GM23338 (cell line): ENCODE measurements around the gene DIP2C. TPM values are rescaled to one million over a fixed set of nuclear protein-coding genes. Genes with fewer than 3 reads are reported as not detected.

Source experiments
- ATAC-seq: fragments of 200-7000 bp; cut with Tn5 transposase; 3 replicates; pipeline ENCODE4 v1.9.1; 2020
- DNase-seq: peaks from one replicate; pipeline ENCODE4 v3.0.0-alpha.2; 2015; ENCODE audit warnings: low spot score
- H2AFZ ChIP-seq: fragments of 200-600 bp; sonication (generic); 2 replicates; pipeline ENCODE4 v1.8.0; 2016; ENCODE audit warnings: antibody characterized with exemption, mild to moderate bottlenecking, moderate library complexity
- H3F3A ChIP-seq: fragments of 200-600 bp; sonication (generic); replicated peaks from 2 replicates; pipeline ENCODE4 v1.8.0; 2017; ENCODE audit warnings: antibody characterized with exemption, mixed run types, low read depth
- H3K27ac ChIP-seq: fragments of 200-600 bp; sonication (generic); 2 replicates; pipeline ENCODE4 v1.6.1; 2016; ENCODE audit warnings: low read depth
- H3K27me3 ChIP-seq: fragments of 200-600 bp; sonication (generic); 2 replicates; pipeline ENCODE4 v1.8.0; 2016; ENCODE audit warnings: mild to moderate bottlenecking, mixed run types, moderate library complexity; ENCODE audit not compliant: insufficient read depth
- H3K36me3 ChIP-seq: fragments of 200-600 bp; sonication (generic); 2 replicates; pipeline ENCODE4 v1.8.0; 2016; ENCODE audit warnings: mild to moderate bottlenecking; ENCODE audit not compliant: insufficient read depth
- H3K4me1 ChIP-seq: fragments of 200-600 bp; sonication (generic); 2 replicates; pipeline ENCODE4 v1.8.0; 2016; ENCODE audit warnings: mild to moderate bottlenecking, moderate library complexity; ENCODE audit not compliant: insufficient read depth
- H3K4me2 ChIP-seq: fragments of 200-600 bp; sonication (generic); 2 replicates; pipeline ENCODE4 v1.7.1; 2017; ENCODE audit warnings: mixed run types
- H3K4me3 ChIP-seq: fragments of 200-600 bp; sonication (generic); 2 replicates; pipeline ENCODE4 v1.6.1; 2016; ENCODE audit warnings: mixed run types
- H3K79me2 ChIP-seq: fragments of 200-600 bp; sonication (generic); replicated peaks from 2 replicates; pipeline ENCODE4 v1.8.0; 2017; ENCODE audit warnings: mild to moderate bottlenecking; ENCODE audit not compliant: insufficient read depth
- H3K9me2 ChIP-seq: fragments of 200-600 bp; sonication (generic); 2 replicates; pipeline ENCODE4 v1.8.0; 2017; ENCODE audit not compliant: insufficient read depth
- H4K20me1 ChIP-seq: fragments of 200-600 bp; sonication (generic); replicated peaks from 2 replicates; pipeline ENCODE4 v1.8.0; 2017; ENCODE audit warnings: mild to moderate bottlenecking; ENCODE audit not compliant: insufficient read depth
- H3K27ac Mint-ChIP-seq: 2 replicates; pipeline ENCODE4 v1.8.0; 2020; ENCODE audit warnings: inconsistent platforms, mild to moderate bottlenecking, moderate library complexity, mixed read lengths
- H3K27me3 Mint-ChIP-seq: 3 replicates; pipeline ENCODE4 v1.8.0; 2022; ENCODE audit warnings: low read depth, mild to moderate bottlenecking, moderate library complexity, mixed read lengths, inconsistent platforms; ENCODE audit not compliant: insufficient read depth, poor library complexity
- H3K36me3 Mint-ChIP-seq: 3 replicates; pipeline ENCODE4 v1.8.0; 2021; ENCODE audit warnings: low read depth, mild to moderate bottlenecking, inconsistent platforms, moderate library complexity, mixed read lengths
- H3K4me1 Mint-ChIP-seq: 3 replicates; pipeline ENCODE4 v1.8.0; 2020; ENCODE audit warnings: mild to moderate bottlenecking, inconsistent platforms, mixed read lengths
- H3K4me3 Mint-ChIP-seq: 3 replicates; pipeline ENCODE4 v1.8.0; 2021; ENCODE audit warnings: moderate library complexity, mild to moderate bottlenecking, inconsistent platforms, mixed read lengths
- H3K9me3 Mint-ChIP-seq: 3 replicates; pipeline ENCODE4 v1.8.0; 2020; ENCODE audit warnings: moderate library complexity, mild to moderate bottlenecking, inconsistent platforms, mixed read lengths
- CREB1 ChIP-seq: fragments of 250-450 bp; sonication (Bioruptor Pico); IDR thresholded peaks from 2 replicates; pipeline ENCODE4 v1.5.0; 2020; ENCODE audit warnings: low read depth, mild to moderate bottlenecking, moderate library complexity
- ETS1 ChIP-seq: IDR thresholded peaks from 2 replicates; pipeline ENCODE4 v1.6.1; 2016; ENCODE audit warnings: antibody characterized with exemption
- EZH2phosphoT487 ChIP-seq: fragments of 200-600 bp; sonication (generic); IDR thresholded peaks from one replicate; pipeline ENCODE4 v1.8.1; 2018; ENCODE audit warnings: antibody characterized with exemption; ENCODE audit not compliant: unreplicated experiment
- JUNB ChIP-seq: IDR thresholded peaks from one replicate; pipeline ENCODE4 v1.6.1; 2016; ENCODE audit warnings: antibody characterized with exemption; ENCODE audit not compliant: unreplicated experiment
- POLR2AphosphoS5 ChIP-seq: IDR thresholded peaks from 2 replicates; pipeline ENCODE4 v1.6.1; 2016; ENCODE audit warnings: antibody characterized with exemption, low read depth
- REST ChIP-seq: IDR thresholded peaks from one replicate; pipeline ENCODE4 v1.6.1; 2018; ENCODE audit warnings: antibody characterized with exemption; ENCODE audit not compliant: unreplicated experiment
- STAT1 ChIP-seq: IDR thresholded peaks from one replicate; pipeline ENCODE4 v1.6.1; 2016; ENCODE audit warnings: antibody characterized with exemption; ENCODE audit not compliant: unreplicated experiment
- polyA plus RNA-seq: library from polyadenylated mRNA; unstranded; fragments of >200 nt; fragmentation: Nextera tagmentation; extraction: Ambion mirVana; gene quantifications from 2 replicates; pipeline ENCODE4 v1.2.1, GENCODE V29; 2016
- total RNA-seq: library from RNA; depleted of rRNA; stranded (reverse); fragments of >200 nt; shearing (Covaris generic); gene quantifications from 2 replicates; pipeline ENCODE4 v1.2.3, GENCODE V29; 2014
- TF ChIP-seq, protein P1 (sequence below), 2 experiments: fragments of 200-600 bp in 1 of 2; sonication (generic) in 1 of 2; conservative IDR thresholded peaks; 2 replicates each; pipeline versions ENCODE4 v1.5.1 to v1.6.1; 2016 to 2017; ENCODE audit warnings: antibody characterized with exemption in 2 of 2, low read depth in 2 of 2, mild to moderate bottlenecking in 2 of 2, moderate library complexity in 1 of 2

The DIP2C gene
- total and polyA plus RNA-seq, 2 experiments from 2014 or later, result 5.1 to 7.7 TPM

- no peak for TF ChIP-seq REST
These were observed 307.7 kb downstream of the DIP2C start (continued) for GRCh38 chr10:381805-382204.

DNA sequence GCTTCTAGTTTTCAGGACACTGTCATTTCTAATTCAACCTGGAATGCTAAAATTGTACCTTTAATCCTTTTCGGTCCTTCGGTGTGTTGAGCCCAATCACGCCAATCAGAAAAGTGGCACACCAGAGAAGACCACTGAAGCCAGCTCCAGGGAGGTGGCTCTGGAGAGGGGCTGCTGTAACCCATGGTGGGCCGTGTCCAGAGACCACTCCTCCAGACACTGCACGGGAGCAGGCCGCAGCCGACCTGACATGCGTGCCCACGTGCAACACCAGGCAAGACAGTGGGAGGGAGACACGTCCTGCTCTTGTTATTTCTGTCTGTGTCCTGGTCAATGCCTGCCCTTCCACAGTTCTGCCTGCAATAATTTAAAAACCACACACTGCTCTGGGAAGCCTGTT, 308.1 kb downstream of the DIP2C start:
- peaks cover 2% of the 10 kb centered on the region for H3K27me3 Mint-ChIP-seq
- no peaks in the 10 kb centered on the region for H3K36me3 ChIP-seq
- DNase-seq, result no peak
- H3K79me2 ChIP-seq, result no peaks in the 10 kb centered on the region
- H3K9me2 ChIP-seq, result 0 out of 2 replicates have a peak, but pooled peaks cover 4% of the 10 kb centered on the region
- H3K27ac ChIP-seq, result no peak overlapping the region
- H3K36me3 Mint-ChIP-seq, result peaks cover 3% of the 10 kb centered on the region; the same call in 2 of the 3 replicates
- H3K27me3 ChIP-seq, result no peaks in the 10 kb centered on the region
- no peak overlapping the region for H3K4me3 ChIP-seq
- H3K4me2 ChIP-seq, result no peak overlapping the region
- ATAC-seq, result no peak
- no peaks in the 10 kb centered on the region for H3K9me3 Mint-ChIP-seq
- H3K4me1 ChIP-seq, result no peaks in the 10 kb centered on the region
- H3K27ac Mint-ChIP-seq, result no peak overlapping the region
- H4K20me1 ChIP-seq, result no peaks in the 10 kb centered on the region
- H3F3A ChIP-seq, result peaks cover 7% of the 10 kb centered on the region; the same call in 1 of the 2 replicates
- no peak overlapping the region for H2AFZ ChIP-seq
- no peak overlapping the region for H3K4me3 Mint-ChIP-seq
- no peaks in the 10 kb centered on the region; the same call in 2 of the 3 replicates for H3K4me1 Mint-ChIP-seq
- TF ChIP-seq POLR2AphosphoS5 (no peak), JUNB (no peak), EZH2phosphoT487 (no peak), STAT1 (no peak), REST (no peak), ETS1 (no peak), CREB1 (CRISPR knock-in tag) (no peak)
- TF ChIP-seq, protein P1, sequence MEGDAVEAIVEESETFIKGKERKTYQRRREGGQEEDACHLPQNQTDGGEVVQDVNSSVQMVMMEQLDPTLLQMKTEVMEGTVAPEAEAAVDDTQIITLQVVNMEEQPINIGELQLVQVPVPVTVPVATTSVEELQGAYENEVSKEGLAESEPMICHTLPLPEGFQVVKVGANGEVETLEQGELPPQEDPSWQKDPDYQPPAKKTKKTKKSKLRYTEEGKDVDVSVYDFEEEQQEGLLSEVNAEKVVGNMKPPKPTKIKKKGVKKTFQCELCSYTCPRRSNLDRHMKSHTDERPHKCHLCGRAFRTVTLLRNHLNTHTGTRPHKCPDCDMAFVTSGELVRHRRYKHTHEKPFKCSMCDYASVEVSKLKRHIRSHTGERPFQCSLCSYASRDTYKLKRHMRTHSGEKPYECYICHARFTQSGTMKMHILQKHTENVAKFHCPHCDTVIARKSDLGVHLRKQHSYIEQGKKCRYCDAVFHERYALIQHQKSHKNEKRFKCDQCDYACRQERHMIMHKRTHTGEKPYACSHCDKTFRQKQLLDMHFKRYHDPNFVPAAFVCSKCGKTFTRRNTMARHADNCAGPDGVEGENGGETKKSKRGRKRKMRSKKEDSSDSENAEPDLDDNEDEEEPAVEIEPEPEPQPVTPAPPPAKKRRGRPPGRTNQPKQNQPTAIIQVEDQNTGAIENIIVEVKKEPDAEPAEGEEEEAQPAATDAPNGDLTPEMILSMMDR (conservative IDR thresholded peaks at IDR 0.05; ENCODE audit: low read depth in 2 of 2), result no peak
